Right lobe of liver (tissue), 6 donors: ENCODE measurements around the gene UGT8. TPM values are rescaled to one million over a fixed set of nuclear protein-coding genes. Genes with fewer than 3 reads are reported as not detected.

Source experiments
- ATAC-seq, 4 donors: fragments of 200-7000 bp; cut with Tn5 transposase; one replicate each; pipeline ENCODE4 v1.9.1; 2020; ENCODE audit warnings: mild to moderate bottlenecking in 4 of 4, moderate library complexity in 4 of 4
- DNase-seq, 3 donors: peaks; one replicate each; pipeline ENCODE4 v3.0.0-alpha.2; 2020
- H3K27ac ChIP-seq, 3 donors: fragments of 200-600 bp; one replicate each; pipeline ENCODE4 v1.8.0; 2022
- H3K27me3 ChIP-seq, 2 donors: fragments of 200-600 bp; one replicate each; pipeline ENCODE4 v1.8.0; 2022
- H3K36me3 ChIP-seq, 4 donors: fragments of 200-600 bp; sonication (generic) in 1 of 4; one replicate each; pipeline versions ENCODE4 v1.5.1 to v1.8.0; 2017 to 2022; ENCODE audit warnings: control low read depth in 1 of 4
- H3K4me1 ChIP-seq, 4 donors: fragments of 200-600 bp; sonication (generic) in 1 of 4; one replicate each; pipeline versions ENCODE4 v1.5.1 to v1.8.0; 2017 to 2022; ENCODE audit warnings: control low read depth in 1 of 4
- H3K4me3 ChIP-seq, 3 donors: fragments of 200-600 bp; one replicate each; pipeline ENCODE4 v1.8.0; 2022
- H3K9me3 ChIP-seq, 4 donors: fragments of 200-600 bp; sonication (generic) in 1 of 4; one replicate each; pipeline versions ENCODE4 v1.5.1 to v1.8.0; 2017 to 2022; ENCODE audit warnings: control low read depth in 1 of 4
- CTCF ChIP-seq, 4 donors: fragments of 200-600 bp in 3 of 4; fragments of 450-650 bp in 1 of 4; IDR thresholded peaks; one replicate each; pipeline versions ENCODE4 v1.5.1 to v1.8.0; 2016 to 2022; ENCODE audit warnings: antibody characterized with exemption in 4 of 4, mild to moderate bottlenecking in 2 of 4
- POLR2A ChIP-seq: fragments of 450-650 bp; IDR thresholded peaks from one replicate; pipeline ENCODE4 v1.6.1; 2017; ENCODE audit warnings: antibody characterized with exemption, mild to moderate bottlenecking
- WGBS: methylation state at CpG from one replicate; pipeline ENCODE4 v1.1.6; 2018; ENCODE audit warnings: low coverage, low lambda C conversion rate; ENCODE audit not compliant: insufficient coverage; ENCODE audit errors: missing lambda C conversion rate; 5-methylcytosine and 5-hydroxymethylcytosine counted together
- intact Hi-C, 2 donors: fragments of 100-400 bp; cut with DNase I; formaldehyde crosslinking; loops; one replicate each; pipeline versions ENCODE4 v1.11.2 to v1.14.1; 2022
- microRNA counts: library from miRNA; unstranded; fragments of <30 nt; microRNA quantifications from one replicate; lab custom pipeline; 2016
- microRNA-seq, 2 donors: library from miRNA; unstranded; fragments of <30 nt; microRNA quantifications; one replicate each; pipeline ENCODE4, GENCODE V29; 2019 to 2020
- small RNA-seq, 2 experiments: library from RNA; depleted of rRNA; stranded (forward); fragments of <200 nt; gene quantifications; one replicate each; pipeline ENCODE3, GENCODE V24; 2016
- total RNA-seq, 6 experiments: library from RNA; depleted of rRNA in 2 of 6; stranded (reverse); fragments of >200 nt in 2 of 6; fragmentation: NEBNext Ultra II Directional in 3 of 6; extraction: Animal tissue kit (Norgen Biotek cat#: 25700) in 3 of 6; gene quantifications; one replicate each; pipeline versions ENCODE4 v1.1.0 to v1.2.4, GENCODE V29; 2016 to 2023
- donor health status: DM: no; HTN: yes; CAD: no.
- donor health status: DM: no; HTN: no; CAD: no.
- donor health status: DM: no; HTN: no; CAD: no.
- donor health status: DM: no; HTN: yes; CAD: no.
- donor health status: DM: no; HTN: yes; CAD: no.

UGT8 gene
- total RNA-seq, 6 experiments from 2014 or later, result 1.0 TPM; not detected in 5

GRCh38 chr4:114701491-114701890 lies 102.9 kb downstream of the UGT8 start:
- WGBS, result 49% methylated on average over 5 of the region's 5 CpGs
- no peak for DNase-seq

GRCh38 chr4:114717432-114717831 lies 118.8 kb downstream of the UGT8 start:
- no peak for TF ChIP-seq POLR2A
- TF ChIP-seq CTCF (IDR thresholded peaks at IDR 0.05), result no peak
- no peak for ATAC-seq
- intact Hi-C loops, result no loop called here
- Histone ChIP-seq H3K4me1 (no peaks in the 10 kb centered on the region), H3K9me3 (no peaks in the 10 kb centered on the region), H3K27me3 (no peaks in the 10 kb centered on the region), H3K27ac (no peak overlapping the region), H3K4me3 (no peak overlapping the region), H3K36me3 (no peaks in the 10 kb centered on the region)
- DNase-seq, result no peak

More at GRCh38 chr4:114701491-114701890, 102.9 kb downstream of the UGT8 start:
- Histone ChIP-seq H3K36me3 (no peaks in the 10 kb centered on the region), H3K27ac (no peak overlapping the region), H3K4me3 (no peak overlapping the region), H3K4me1 (no peaks in the 10 kb centered on the region), H3K9me3 (no peaks in the 10 kb centered on the region), H3K27me3 (no peaks in the 10 kb centered on the region)
- TF ChIP-seq CTCF (IDR thresholded peaks at IDR 0.05), result no peak
- TF ChIP-seq POLR2A, result no peak
- peak in 1 of 4 donors; percentile 22 for ATAC-seq
- intact Hi-C loops, result no loop called here

GRCh38 chr4:114725066-114725465 lies 126.5 kb downstream of the UGT8 start:
- H3K27ac ChIP-seq, result no peak overlapping the region
- no peak overlapping the region for H3K4me3 ChIP-seq
- H3K27me3 ChIP-seq, result no peaks in the 10 kb centered on the region
- H3K36me3 ChIP-seq, result no peaks in the 10 kb centered on the region
- 48% methylated on average over 5 of the region's 6 CpGs for WGBS
- H3K4me1 ChIP-seq, result no peaks in the 10 kb centered on the region
- ATAC-seq, result no peak
- H3K9me3 ChIP-seq, result no peaks in the 10 kb centered on the region
- no peak for DNase-seq
- TF ChIP-seq CTCF (IDR thresholded peaks at IDR 0.05) (no peak), POLR2A (no peak)
- intact Hi-C loops, result no loop called here

GRCh38 chr4:114727461-114727860 lies 128.9 kb downstream of the UGT8 start:
- intact Hi-C loops, result no loop called here
- Histone ChIP-seq H3K9me3 (no peaks in the 10 kb centered on the region), H3K36me3 (no peaks in the 10 kb centered on the region), H3K4me1 (no peaks in the 10 kb centered on the region), H3K27ac (no peak overlapping the region), H3K4me3 (no peak overlapping the region), H3K27me3 (no peaks in the 10 kb centered on the region)
- ATAC-seq (no peak), DNase-seq (no peak)
- WGBS, result 0% methylated on average over 1 of the region's 1 CpG
- TF ChIP-seq POLR2A (no peak), CTCF (IDR thresholded peaks at IDR 0.05) (no peak)

MicroRNAs encoded within 50 kb of the gene (microRNA counts, 767-probe panel; counts per million panel counts)
- 237 counts per million for microRNA hsa-miR-577 (lab: Ali Mortazavi, UCI)

Small RNA genes within 50 kb of the gene (microRNA-seq; reads per million reads assigned to microRNA genes)
- 0 to 0.29 reads per million in 2 donors for gene MIR577

Small RNA genes within 50 kb of the gene (small RNA-seq; reads per million reads assigned to genes)
- gene MIR577, result 0 to 0.13 reads per million in 2 experiments
